ENCODE data around the gene RNF208.

The RNF208 gene

DNA sequence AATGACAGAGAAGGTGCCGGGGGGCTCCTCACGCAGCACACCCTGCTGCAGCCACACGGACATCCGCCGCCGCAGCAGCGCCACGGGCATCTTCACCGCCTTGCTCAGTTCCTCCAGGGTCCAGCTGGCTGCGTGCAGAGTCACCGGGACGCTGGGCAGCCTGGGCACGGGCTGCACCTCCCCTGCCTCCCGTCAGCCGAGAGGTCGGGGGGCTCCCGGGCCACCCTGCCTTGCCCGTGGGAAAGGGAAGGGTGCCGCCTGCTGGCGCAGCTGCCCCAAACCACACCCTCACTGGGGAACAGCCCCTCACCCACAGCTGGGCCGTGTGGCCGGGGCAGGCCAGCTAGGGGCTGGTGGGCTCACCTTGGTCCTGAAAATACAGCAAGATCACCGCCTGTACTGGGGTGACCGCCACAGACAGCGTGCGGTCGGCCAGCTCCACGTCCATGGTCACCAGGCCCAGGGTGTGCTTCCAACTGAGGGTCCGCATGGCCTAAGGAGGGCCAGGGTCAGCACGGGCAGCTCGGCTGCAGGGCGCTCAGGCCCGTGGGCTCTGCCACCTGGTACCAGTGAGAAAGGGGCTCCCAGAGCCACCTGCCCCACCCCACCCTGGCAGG is 46.6 kb downstream of the RNF208 start:
- DNase-seq (ENCODE audit: low read depth in 3 of 3): no peak

- DNase-seq (ENCODE audit: low read depth in 3 of 3): no peak
These were observed 47.2 kb downstream of the RNF208 start for GRCh38 chr9:137174722-137175293.

- no peak for DNase-seq (ENCODE audit: low read depth in 3 of 3)
These were observed 48.0 kb downstream of the RNF208 start for GRCh38 chr9:137173796-137174664.

DNA sequence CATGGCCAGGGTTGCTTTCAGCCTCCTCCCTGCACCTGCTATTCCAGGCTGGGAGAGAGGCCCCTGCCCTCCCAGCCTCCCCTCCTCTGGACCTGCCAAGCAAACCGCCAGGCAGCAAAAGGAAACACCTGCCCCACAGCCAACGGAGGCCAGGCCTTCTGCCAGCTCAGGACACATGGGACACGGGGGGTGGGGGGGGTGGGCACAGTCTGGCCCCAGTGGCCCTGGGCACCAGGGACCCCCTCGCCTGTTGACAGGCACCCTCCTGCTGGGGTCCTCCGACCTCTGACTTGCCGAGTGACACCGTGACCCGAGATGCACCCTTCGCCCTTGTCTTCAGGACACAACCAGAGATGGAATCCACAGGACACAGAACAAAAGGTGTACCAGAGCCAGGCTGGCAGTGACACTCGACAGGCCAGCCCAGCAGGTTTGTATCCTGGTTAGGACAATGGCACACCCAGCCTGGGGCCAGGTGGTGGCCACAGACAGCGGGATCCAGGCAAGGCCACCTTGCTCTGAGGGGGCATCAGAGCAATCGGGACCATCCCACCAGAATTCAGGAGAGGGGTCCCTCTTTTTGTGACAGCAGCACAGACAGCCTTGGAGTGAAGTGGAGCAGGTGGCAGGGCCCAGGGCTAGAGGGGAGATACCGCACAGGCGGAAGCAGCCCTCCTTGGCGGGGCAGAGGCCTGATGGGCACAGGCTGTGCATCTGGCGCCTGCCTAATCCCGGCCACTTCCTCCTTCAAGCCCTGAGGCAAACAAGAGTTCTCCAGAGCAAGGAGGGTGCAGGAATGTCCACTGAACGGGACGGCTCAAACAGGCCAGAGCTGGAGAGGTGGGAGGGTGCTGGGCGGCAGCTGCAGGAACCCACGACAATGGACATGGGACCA is 48.9 kb downstream of the RNF208 start:
- DNase-seq (ENCODE audit: low read depth in 3 of 3): no peak

DNA sequence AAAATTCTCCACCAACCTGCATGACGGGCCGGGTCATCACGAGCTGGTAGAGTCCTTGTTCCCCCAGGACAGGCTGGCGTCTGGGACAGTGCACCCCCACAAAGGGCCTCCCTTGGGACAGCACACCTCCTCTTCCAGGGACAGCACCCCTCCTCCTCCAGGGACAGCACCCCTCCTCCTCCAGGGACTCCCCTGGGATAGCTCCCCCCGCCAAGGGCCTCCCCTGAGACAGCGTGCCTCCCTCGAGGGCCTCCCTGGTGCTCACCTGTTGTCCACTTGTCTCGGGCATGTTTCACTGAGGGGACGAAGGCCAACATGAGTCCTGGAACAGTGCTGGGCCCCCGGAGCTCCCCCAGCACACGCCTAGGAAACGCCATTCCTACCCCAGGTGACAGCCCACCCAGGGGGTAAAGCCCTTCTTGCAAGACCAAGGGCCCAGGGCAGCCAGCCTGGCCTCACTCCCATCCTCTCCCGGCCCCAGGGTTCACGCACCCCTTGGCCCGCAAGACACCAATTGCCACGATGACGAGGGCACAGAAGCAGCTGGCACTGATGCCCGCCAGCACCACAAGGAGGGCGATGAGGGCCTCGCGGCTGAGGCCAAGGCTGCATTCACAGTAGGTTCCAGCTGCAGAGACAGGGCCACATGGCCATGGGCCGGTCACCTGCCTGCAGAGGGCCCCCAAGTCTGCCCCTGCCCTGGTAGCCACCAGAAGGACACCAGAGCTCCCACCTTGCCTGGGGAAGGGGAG is 50.7 kb downstream of the RNF208 start:
- no peak for DNase-seq (ENCODE audit: low read depth in 3 of 3)

DNA sequence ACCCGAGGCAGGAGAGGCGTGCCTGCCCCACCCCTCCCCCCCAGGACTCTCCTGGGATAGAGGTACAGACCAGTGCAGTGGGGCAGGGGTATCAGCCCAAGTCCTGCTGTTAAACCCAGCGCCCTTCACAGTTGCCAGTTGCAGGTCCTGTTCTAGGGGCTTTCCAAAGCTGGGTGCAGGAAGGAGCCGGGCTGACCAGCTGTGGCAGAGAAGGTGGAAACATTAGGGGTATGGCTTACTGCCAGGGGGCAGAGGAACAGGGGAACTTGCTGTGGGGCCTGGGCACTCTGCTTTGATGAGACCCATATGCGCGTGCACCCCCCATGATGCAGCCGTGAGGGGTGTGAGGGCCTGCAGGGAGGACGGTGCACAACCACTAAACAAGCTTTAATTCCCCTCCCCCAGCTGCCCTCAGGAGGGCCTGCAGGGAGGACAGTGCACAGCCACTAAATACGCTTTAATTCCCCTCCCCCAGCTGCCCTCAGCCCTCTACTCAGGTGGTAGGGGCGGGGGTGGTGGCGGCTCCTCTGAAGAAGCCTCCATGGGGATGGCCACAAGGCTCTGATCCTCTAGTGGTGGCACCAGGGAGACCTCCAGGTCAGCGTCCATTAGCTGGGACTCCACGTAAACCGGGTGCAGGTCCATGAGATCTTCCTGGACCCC is 51.4 kb downstream of the RNF208 start:
- DNase-seq (ENCODE audit: low read depth in 3 of 3): no peak
